ENCODE results near the gene KIAA1217.

GRCh38 chr10:24551161-24551560, 342.2 kb downstream of the KIAA1217 start:
- no peak for TF ChIP-seq POLR2AphosphoS5 (IDR thresholded peaks at IDR 0.05; ENCODE audit: low read depth, low read length)
- no peak for TF ChIP-seq GABPA (IDR thresholded peaks at IDR 0.05; ENCODE audit: low read depth)
- no peak for TF ChIP-seq USF2 (IDR thresholded peaks at IDR 0.05; ENCODE audit: borderline replicate concordance, low read depth, low read length)
- TF ChIP-seq TAF1 (IDR thresholded peaks at IDR 0.05; ENCODE audit: borderline replicate concordance, low read depth, low read length): no peak
- TF ChIP-seq CTCF (IDR thresholded peaks at IDR 0.05): no peak
- TF ChIP-seq MXI1 (IDR thresholded peaks at IDR 0.05; ENCODE audit: low read depth, low read length): no peak
- TF ChIP-seq CHD2 (IDR thresholded peaks at IDR 0.05; ENCODE audit: low read length, partially characterized antibody): no peak
